ENCODE results near the gene PPFIBP1.

- TF ChIP-seq CTCF (IDR thresholded peaks at IDR 0.05; ENCODE audit: low read depth, low read length): no peak
- TF ChIP-seq EZH2phosphoT487 (IDR thresholded peaks at IDR 0.05; ENCODE audit: low read depth): no peak
Measured at GRCh38 chr12:27709212-27709931, 185.4 kb downstream of the PPFIBP1 start.

Measured in OCI-LY3 (cell line).